HL-60 (cell line): ENCODE data around the gene POLG2.
A peak's percentile ranks its signal among the peaks of the same experiment; 100 is the strongest.

Source experiments
- DNase-seq, 2 experiments: peaks; one replicate each; pipeline ENCODE4 v3.0.0-alpha.2; 2010 to 2020; ENCODE audit warnings: low read depth in 1 of 2, low spot score in 1 of 2
- H3K27ac ChIP-seq: fragments of 250-450 bp; sonication (Bioruptor Pico); replicated peaks from 2 replicates; pipeline ENCODE4 v1.5.1; 2020; ENCODE audit warnings: mild to moderate bottlenecking, moderate library complexity
- H3K27me3 ChIP-seq: fragments of 250-450 bp; sonication (Bioruptor Pico); 2 replicates; pipeline ENCODE4 v1.5.1; 2021; ENCODE audit warnings: mild to moderate bottlenecking, moderate library complexity; ENCODE audit not compliant: insufficient read depth, poor library complexity, severe bottlenecking
- H3K4me3 ChIP-seq: replicated peaks from 2 replicates; pipeline ENCODE4 v1.5.1; 2011; ENCODE audit warnings: mild to moderate bottlenecking, control low read depth, low read length; ENCODE audit not compliant: insufficient read depth
- GABPA ChIP-seq: IDR thresholded peaks from 2 replicates; pipeline ENCODE4 v1.6.1; 2012; ENCODE audit warnings: low read depth
- POLR2AphosphoS5 ChIP-seq: IDR thresholded peaks from 2 replicates; pipeline ENCODE4 v1.6.1; 2012; ENCODE audit warnings: low read depth
- SPI1 ChIP-seq: IDR thresholded peaks from 2 replicates; pipeline ENCODE4 v1.6.1; 2012; ENCODE audit warnings: low read depth, mild to moderate bottlenecking, borderline replicate concordance
- long read RNA-seq: library from polyadenylated mRNA; unstranded; transcript quantifications from one replicate; pipeline ENCODE4 v2.0.0, GENCODE V29; 2020
- TF ChIP-seq, protein P1 (sequence below): IDR thresholded peaks from one replicate; pipeline ENCODE4 v1.5.1; 2011; ENCODE audit warnings: low read length, control low read depth, inconsistent platforms; ENCODE audit not compliant: insufficient read depth
- TF ChIP-seq, protein P2 (sequence below): IDR thresholded peaks from 2 replicates; pipeline ENCODE4 v1.6.1; 2012; ENCODE audit warnings: low read depth; ENCODE audit not compliant: insufficient replicate concordance

Gene POLG2
- long read RNA-seq, transcript POLG2-201 (8 exons, 1,564 nt): major isoform, 91 of 161 reads
- long read RNA-seq, transcript POLG2-210 (5 exons, 1,731 nt): minor isoform, 13 of 161 reads
- long read RNA-seq, partial matches to known transcripts: 8 of 161 reads
- long read RNA-seq, other reads (novel, unspliced or antisense): 48 of 161 reads

DNA sequence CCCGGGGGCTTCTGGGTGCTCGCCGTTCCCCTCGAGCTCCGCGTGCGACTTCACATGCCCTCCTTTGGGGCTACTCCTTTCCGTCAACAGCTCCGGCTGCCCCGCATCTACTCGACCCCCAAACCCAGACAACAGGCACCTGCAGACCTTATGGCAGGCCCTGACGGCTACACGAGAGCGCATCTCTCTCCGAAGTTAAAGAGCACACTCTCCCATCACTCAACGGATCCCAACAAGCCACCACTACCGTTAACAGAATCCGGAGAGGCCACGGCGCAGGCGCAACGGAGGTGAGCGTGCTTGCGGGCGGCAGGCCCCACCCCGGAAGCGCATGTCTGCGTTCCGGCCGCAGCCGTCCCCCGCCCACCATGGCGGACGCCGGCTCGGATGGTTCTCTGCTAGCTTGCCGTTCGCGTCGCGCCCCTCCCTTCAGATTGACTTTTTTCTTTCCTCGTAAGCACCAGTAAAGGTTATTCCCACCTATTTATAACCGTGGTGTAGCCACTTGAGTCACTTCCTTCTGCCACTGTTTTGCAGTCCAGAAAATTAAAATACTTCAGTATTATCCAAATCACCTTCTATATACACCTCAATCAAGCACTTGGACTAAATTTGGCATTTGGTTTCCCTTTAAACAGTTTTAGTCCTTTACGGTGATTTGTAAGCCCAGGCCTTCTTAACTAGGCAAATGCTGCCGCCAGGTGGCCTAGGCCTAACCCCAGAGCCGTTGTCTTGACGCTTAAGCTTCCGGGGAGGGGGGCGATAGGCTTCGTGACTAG lies at the start of gene POLG2:
TSS of gene POLG2 (minus strand) at position 269 of the 779 bp plus-strand sequence. CDS start at position 183, 86 bp downstream.
- peak within 1 kb of the TSS; percentile 86 for H3K27ac ChIP-seq
- TF ChIP-seq GABPA (peak; percentile 75), POLR2AphosphoS5 (peak; percentile 75), SPI1 (no peak)
- TF ChIP-seq, protein P1, sequence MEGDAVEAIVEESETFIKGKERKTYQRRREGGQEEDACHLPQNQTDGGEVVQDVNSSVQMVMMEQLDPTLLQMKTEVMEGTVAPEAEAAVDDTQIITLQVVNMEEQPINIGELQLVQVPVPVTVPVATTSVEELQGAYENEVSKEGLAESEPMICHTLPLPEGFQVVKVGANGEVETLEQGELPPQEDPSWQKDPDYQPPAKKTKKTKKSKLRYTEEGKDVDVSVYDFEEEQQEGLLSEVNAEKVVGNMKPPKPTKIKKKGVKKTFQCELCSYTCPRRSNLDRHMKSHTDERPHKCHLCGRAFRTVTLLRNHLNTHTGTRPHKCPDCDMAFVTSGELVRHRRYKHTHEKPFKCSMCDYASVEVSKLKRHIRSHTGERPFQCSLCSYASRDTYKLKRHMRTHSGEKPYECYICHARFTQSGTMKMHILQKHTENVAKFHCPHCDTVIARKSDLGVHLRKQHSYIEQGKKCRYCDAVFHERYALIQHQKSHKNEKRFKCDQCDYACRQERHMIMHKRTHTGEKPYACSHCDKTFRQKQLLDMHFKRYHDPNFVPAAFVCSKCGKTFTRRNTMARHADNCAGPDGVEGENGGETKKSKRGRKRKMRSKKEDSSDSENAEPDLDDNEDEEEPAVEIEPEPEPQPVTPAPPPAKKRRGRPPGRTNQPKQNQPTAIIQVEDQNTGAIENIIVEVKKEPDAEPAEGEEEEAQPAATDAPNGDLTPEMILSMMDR: peak; percentile 30
- TF ChIP-seq, protein P2, sequence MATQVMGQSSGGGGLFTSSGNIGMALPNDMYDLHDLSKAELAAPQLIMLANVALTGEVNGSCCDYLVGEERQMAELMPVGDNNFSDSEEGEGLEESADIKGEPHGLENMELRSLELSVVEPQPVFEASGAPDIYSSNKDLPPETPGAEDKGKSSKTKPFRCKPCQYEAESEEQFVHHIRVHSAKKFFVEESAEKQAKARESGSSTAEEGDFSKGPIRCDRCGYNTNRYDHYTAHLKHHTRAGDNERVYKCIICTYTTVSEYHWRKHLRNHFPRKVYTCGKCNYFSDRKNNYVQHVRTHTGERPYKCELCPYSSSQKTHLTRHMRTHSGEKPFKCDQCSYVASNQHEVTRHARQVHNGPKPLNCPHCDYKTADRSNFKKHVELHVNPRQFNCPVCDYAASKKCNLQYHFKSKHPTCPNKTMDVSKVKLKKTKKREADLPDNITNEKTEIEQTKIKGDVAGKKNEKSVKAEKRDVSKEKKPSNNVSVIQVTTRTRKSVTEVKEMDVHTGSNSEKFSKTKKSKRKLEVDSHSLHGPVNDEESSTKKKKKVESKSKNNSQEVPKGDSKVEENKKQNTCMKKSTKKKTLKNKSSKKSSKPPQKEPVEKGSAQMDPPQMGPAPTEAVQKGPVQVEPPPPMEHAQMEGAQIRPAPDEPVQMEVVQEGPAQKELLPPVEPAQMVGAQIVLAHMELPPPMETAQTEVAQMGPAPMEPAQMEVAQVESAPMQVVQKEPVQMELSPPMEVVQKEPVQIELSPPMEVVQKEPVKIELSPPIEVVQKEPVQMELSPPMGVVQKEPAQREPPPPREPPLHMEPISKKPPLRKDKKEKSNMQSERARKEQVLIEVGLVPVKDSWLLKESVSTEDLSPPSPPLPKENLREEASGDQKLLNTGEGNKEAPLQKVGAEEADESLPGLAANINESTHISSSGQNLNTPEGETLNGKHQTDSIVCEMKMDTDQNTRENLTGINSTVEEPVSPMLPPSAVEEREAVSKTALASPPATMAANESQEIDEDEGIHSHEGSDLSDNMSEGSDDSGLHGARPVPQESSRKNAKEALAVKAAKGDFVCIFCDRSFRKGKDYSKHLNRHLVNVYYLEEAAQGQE: peak; percentile 39
- DNase-seq: peak; percentile 91 to 96
- no peaks in the 10 kb centered on the region for H3K27me3 ChIP-seq
- peak within 1 kb of the TSS; percentile 75 for H3K4me3 ChIP-seq

DNA sequence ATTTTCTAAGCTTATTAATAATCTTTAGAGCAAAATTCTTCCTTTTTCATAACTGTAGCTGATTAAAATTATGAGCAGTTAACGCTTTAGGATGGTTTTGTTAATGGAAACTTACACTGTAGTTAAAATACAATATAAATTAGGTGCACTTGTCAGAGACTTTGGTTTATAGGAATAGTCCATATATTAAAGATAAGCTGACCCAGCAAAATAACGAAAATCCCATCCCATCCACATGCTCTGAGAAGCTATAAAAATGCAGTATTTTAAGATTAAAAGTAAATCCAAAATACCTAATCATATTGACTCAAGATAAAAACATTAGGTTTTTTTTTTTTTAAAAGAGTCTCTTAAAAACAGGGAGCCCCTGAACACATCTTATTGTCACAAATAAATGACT lies 47.9 kb upstream of the POLG2 start:
- Histone ChIP-seq H3K4me3 (no peak overlapping the region), H3K27me3 (no peaks in the 10 kb centered on the region), H3K27ac (no peak overlapping the region)
- no peak for TF ChIP-seq GABPA
- TF ChIP-seq, protein P2: no peak
- TF ChIP-seq, protein P1: no peak
- no peak for DNase-seq

DNA sequence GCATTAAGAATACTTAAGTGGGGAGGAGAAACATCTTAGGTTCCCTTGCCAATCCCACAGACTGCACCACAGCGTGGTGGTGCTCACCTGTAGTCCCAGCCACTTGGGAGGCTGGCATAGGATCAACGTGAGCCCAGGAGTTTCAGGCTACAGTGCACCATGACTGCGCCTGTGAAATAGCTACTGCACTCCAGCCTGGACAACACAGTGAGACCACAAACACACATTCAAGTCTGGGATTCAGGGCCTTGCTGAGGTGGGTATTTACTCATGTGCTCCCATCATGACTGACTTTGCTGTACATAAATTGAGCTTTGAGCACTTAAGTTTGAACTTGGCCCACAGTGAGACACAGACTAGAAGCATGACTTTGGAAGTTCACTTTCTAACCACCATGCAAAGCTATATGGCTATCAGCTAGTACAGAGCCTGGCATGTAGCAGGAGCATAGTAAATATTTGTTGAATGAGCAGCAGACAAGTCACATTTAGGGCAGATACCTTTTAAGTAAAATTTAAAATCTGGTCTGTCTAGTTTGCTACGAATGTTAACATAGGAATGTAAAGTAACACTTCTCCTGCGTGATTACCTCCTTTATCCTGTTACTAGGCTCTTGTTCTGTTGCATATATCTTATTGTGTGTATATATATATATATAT lies 43.4 kb upstream of the POLG2 start:
- no peak for DNase-seq
- no peak overlapping the region for H3K4me3 ChIP-seq
- H3K27me3 ChIP-seq: no peaks in the 10 kb centered on the region
- no peak overlapping the region for H3K27ac ChIP-seq
- TF ChIP-seq, protein P1: no peak
- no peak for TF ChIP-seq GABPA
- no peak for TF ChIP-seq POLR2AphosphoS5
- TF ChIP-seq, protein P2: no peak
- TF ChIP-seq SPI1: no peak
